Type B pancreatic cell (in vitro differentiated cells): ENCODE measurements around the gene CCDC70. TPM values are rescaled to one million over a fixed set of nuclear protein-coding genes. Genes with fewer than 3 reads are reported as not detected.
A peak's percentile ranks its signal among the peaks of the same experiment; 100 is the strongest.

Experiments
- DNase-seq: peaks from one replicate; pipeline ENCODE4 v3.0.0; 2021; ENCODE audit warnings: mixed read lengths; ENCODE audit not compliant: unreplicated experiment; ENCODE audit errors: extremely low spot score
- H3K27ac Mint-ChIP-seq: 2 replicates; pipeline ENCODE4 v1.8.0; 2021; ENCODE audit warnings: mild to moderate bottlenecking, mixed read lengths
- H3K27me3 Mint-ChIP-seq: 2 replicates; pipeline ENCODE4 v1.8.0; 2021; ENCODE audit warnings: mixed read lengths
- H3K36me3 Mint-ChIP-seq: 2 replicates; pipeline ENCODE4 v1.8.0; 2021; ENCODE audit warnings: mixed read lengths
- H3K4me1 Mint-ChIP-seq: one replicate; pipeline ENCODE4 v1.8.0; 2021; ENCODE audit warnings: mixed read lengths; ENCODE audit not compliant: unreplicated experiment
- H3K4me3 Mint-ChIP-seq: 2 replicates; pipeline ENCODE4 v1.8.0; 2021; ENCODE audit warnings: mild to moderate bottlenecking, mixed read lengths
- H3K9me3 Mint-ChIP-seq: 2 replicates; pipeline ENCODE4 v1.8.0; 2021; ENCODE audit warnings: mixed read lengths
- total RNA-seq: library from RNA; stranded (reverse); gene quantifications from 2 replicates; pipeline ENCODE4 v1.2.1, GENCODE V29; 2021; ENCODE audit warnings: low replicate concordance
- TF ChIP-seq, protein P1 (sequence below): fragments of 200-600 bp; sonication (generic); conservative IDR thresholded peaks from 2 replicates; pipeline ENCODE4 v1.5.0; 2021; ENCODE audit warnings: antibody characterized with exemption, mild to moderate bottlenecking

The CCDC70 gene
- total RNA-seq, 1 donor from 2014 or later: not detected

DNA sequence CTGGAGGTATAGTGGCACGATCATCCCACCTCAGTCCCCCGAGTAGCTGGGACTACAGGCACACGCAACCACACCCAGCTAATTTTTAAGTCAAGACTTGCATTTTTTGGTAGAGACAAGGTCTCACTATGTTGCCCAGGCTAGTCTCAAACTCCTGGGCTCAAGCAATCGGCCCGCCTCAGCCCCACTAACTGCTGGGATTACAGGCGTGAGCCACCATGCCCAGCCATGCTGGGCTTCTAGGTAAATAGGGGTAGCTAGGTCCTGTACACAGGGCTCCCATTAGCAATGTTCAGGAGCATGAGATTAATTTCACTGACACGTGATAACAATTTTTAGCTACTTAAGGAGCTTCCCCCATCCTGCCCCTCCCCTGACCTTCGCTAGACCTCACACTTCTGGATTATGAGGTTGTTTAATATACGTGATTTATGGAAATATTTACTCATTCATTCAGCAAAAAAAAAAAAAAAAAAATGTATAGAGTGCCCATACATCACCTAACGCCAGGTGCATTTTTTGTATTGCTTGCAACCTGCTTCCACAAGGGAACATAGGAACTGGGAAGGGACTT is 36.0 kb upstream of the CCDC70 start:
- TF ChIP-seq, protein P1, sequence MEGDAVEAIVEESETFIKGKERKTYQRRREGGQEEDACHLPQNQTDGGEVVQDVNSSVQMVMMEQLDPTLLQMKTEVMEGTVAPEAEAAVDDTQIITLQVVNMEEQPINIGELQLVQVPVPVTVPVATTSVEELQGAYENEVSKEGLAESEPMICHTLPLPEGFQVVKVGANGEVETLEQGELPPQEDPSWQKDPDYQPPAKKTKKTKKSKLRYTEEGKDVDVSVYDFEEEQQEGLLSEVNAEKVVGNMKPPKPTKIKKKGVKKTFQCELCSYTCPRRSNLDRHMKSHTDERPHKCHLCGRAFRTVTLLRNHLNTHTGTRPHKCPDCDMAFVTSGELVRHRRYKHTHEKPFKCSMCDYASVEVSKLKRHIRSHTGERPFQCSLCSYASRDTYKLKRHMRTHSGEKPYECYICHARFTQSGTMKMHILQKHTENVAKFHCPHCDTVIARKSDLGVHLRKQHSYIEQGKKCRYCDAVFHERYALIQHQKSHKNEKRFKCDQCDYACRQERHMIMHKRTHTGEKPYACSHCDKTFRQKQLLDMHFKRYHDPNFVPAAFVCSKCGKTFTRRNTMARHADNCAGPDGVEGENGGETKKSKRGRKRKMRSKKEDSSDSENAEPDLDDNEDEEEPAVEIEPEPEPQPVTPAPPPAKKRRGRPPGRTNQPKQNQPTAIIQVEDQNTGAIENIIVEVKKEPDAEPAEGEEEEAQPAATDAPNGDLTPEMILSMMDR: no peak
- H3K4me1 Mint-ChIP-seq: no peaks in the 10 kb centered on the region

DNA sequence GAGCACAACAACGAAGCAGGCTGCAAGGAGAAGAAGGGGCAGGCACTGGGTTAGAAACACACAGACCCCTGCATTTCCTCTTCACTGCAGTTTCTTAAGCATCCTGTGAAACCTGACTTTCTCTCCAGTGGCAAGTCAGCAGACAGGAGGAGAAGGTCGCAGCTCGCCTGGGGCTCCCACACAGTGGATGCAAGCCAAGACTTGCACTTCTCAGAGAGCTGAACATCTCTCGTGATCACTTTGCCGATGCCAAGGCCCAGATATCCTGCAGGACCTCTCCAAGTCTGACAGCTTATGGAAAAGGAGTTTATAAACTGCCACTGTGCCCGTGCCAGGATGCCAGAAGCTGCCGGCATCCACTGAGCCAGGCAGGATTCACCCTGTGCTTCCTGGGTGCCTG is 35.2 kb upstream of the CCDC70 start:
- Mint-ChIP-seq H3K27ac (peak overlapping the region; percentile 55), H3K9me3 (no peaks in the 10 kb centered on the region), H3K36me3 (no peaks in the 10 kb centered on the region), H3K4me1 (no peaks in the 10 kb centered on the region), H3K27me3 (peaks cover 4% of the 10 kb centered on the region), H3K4me3 (no peak overlapping the region)
- TF ChIP-seq, protein P1: no peak
- no peak for DNase-seq

More for the DNA sequence above, 36.0 kb upstream of the CCDC70 start:
- Mint-ChIP-seq H3K9me3 (no peaks in the 10 kb centered on the region), H3K4me3 (no peak overlapping the region), H3K36me3 (no peaks in the 10 kb centered on the region), H3K27ac (no peak overlapping the region), H3K27me3 (peaks cover 4% of the 10 kb centered on the region)
- DNase-seq: no peak

DNA sequence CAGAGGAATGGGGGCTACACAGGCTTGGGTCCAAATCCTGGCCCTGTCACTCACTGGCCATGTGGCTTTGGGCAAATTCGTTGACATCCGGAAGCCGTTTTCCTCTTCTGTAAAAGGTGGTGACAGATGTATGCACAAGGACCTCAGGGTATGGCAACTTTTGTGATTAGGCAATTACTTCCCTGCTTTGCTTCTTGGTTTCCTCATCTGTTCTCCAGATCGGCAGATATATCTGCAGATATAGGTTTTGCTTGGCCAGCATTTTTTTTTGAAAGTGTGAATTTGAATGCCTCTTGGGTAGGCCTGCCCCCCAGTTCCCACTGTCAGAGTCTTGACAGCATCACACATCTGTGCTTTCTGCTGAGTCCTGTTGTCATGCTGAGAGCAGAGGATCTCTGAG is 34.5 kb upstream of the CCDC70 start:
- H3K4me3 Mint-ChIP-seq: no peak overlapping the region
- H3K4me1 Mint-ChIP-seq: no peaks in the 10 kb centered on the region
- TF ChIP-seq, protein P1: no peak
- H3K9me3 Mint-ChIP-seq: no peaks in the 10 kb centered on the region
- DNase-seq: no peak
- H3K36me3 Mint-ChIP-seq: no peaks in the 10 kb centered on the region
- H3K27me3 Mint-ChIP-seq: peaks cover 4% of the 10 kb centered on the region
- peak overlapping the region; percentile 4 for H3K27ac Mint-ChIP-seq

DNA sequence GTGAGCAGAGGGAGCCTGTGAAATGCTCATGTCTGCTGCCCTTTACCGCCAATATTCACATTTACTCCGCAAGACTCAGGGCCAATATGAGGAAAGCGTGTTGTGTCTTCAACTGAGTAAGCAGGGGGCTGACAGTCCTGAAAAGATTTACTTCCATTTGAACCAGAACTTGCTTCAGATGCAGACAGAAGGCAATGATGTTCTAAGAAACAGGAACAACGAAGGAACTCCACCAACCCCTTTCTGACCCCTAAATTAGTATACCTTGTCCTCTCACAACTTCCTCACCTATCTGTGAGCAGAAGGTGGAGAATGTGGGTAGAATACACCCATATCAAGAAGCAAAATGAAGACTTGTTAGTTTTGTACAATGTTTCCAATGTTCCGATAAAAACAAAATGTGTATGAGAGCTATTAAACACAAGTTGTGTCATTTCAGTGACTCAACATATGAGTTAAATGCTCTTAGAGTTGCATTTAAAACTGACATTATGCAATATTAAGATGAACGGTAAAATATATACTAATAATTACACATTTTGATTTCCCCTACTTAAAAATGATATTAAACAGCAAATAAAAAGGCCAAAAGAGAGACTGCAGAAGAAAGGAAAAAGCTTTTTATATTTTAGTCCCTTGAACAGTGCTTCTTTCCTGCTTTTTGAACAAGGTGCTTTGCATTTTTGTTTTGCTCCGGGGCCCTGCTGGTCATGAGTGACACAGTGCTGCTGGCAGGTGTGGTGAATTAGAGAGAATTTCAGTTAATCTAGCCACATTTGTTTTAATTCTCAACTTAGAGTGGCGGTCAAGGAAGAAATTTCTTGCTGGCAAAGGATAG is 32.8 kb upstream of the CCDC70 start:
- no peak overlapping the region for H3K4me3 Mint-ChIP-seq
- TF ChIP-seq, protein P1: no peak
- no peak overlapping the region for H3K27ac Mint-ChIP-seq
- no peaks in the 10 kb centered on the region for H3K9me3 Mint-ChIP-seq
- H3K36me3 Mint-ChIP-seq: no peaks in the 10 kb centered on the region
- DNase-seq: no peak
- peaks cover 6% of the 10 kb centered on the region for H3K4me1 Mint-ChIP-seq
- peaks cover 19% of the 10 kb centered on the region for H3K27me3 Mint-ChIP-seq

DNA sequence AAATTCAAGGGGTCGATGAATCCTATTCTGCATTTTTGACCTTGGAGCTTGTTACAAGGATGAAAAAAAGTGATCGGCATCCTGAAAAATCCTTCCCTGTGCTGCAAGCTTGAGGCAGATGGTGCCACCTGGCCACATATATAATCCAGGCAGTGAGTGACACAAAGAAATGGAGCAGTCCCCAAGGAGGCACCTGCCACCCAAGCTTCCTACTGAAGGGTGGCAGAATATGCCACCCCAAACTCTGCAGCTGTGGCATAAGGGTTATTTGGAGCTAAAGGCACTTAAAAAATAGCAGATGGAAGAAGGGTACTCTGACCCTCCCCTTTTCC is 32.2 kb upstream of the CCDC70 start:
- DNase-seq: no peak
- Mint-ChIP-seq H3K27me3 (peaks cover 19% of the 10 kb centered on the region), H3K9me3 (no peaks in the 10 kb centered on the region), H3K36me3 (no peaks in the 10 kb centered on the region), H3K4me3 (no peak overlapping the region), H3K4me1 (peaks cover 6% of the 10 kb centered on the region), H3K27ac (no peak overlapping the region)
- TF ChIP-seq, protein P1: no peak
